ENCODE results near the gene AURKAIP1.
"Not testable (repeated sequence)": the region's sequence is repeated elsewhere in the genome, so short reads cannot be mapped to it uniquely, and the experiment has no call there.

The AURKAIP1 gene

GRCh38 chr1:1385931-1386330 lies 10.9 kb upstream of the AURKAIP1 start:
- DNase-seq (ENCODE audit: low spot score), result no peak

DNA sequence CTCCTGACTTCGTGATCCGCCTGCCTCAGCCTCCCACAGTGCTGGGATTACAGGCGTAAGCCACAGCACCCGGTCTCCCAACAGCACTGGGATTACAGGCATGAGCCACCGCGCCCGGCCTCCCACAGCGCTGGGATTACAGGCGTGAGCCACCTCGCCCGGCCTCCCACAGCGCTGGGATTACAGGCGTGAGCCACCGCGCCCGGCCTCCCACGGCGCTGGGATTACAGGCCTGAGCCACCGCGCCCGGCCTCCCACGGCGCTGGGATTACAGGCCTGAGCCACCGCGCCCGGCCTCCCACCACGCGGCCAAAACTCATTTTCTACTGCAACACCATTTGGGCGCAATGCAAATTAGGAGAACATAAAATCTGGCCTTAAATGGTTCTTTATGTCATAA lies 10.3 kb upstream of the AURKAIP1 start:
- not testable (repeated sequence) for DNase-seq (ENCODE audit: low spot score)

GRCh38 chr1:1381294-1381693 lies 6.3 kb upstream of the AURKAIP1 start:
- no peak for DNase-seq (ENCODE audit: low spot score)

- no peak for DNase-seq (ENCODE audit: low spot score)
Observed at GRCh38 chr1:1380860-1381259, 5.9 kb upstream of the AURKAIP1 start.

GRCh38 chr1:1377540-1378205 lies 2.7 kb upstream of the AURKAIP1 start:
- no peak for DNase-seq (ENCODE audit: low spot score)

GRCh38 chr1:1376551-1377226 lies 1.7 kb upstream of the AURKAIP1 start:
- no peak for DNase-seq (ENCODE audit: low spot score)

- no peak for DNase-seq (ENCODE audit: low spot score)
Observed at GRCh38 chr1:1374589-1374928, 448 bp downstream of the AURKAIP1 start.

- no peak for DNase-seq (ENCODE audit: low spot score)
Observed at GRCh38 chr1:1373815-1374588, 1.0 kb downstream of the AURKAIP1 start.

- no peak for DNase-seq (ENCODE audit: low spot score)
Observed at GRCh38 chr1:1373051-1373814, 1.8 kb downstream of the AURKAIP1 start.

DNA sequence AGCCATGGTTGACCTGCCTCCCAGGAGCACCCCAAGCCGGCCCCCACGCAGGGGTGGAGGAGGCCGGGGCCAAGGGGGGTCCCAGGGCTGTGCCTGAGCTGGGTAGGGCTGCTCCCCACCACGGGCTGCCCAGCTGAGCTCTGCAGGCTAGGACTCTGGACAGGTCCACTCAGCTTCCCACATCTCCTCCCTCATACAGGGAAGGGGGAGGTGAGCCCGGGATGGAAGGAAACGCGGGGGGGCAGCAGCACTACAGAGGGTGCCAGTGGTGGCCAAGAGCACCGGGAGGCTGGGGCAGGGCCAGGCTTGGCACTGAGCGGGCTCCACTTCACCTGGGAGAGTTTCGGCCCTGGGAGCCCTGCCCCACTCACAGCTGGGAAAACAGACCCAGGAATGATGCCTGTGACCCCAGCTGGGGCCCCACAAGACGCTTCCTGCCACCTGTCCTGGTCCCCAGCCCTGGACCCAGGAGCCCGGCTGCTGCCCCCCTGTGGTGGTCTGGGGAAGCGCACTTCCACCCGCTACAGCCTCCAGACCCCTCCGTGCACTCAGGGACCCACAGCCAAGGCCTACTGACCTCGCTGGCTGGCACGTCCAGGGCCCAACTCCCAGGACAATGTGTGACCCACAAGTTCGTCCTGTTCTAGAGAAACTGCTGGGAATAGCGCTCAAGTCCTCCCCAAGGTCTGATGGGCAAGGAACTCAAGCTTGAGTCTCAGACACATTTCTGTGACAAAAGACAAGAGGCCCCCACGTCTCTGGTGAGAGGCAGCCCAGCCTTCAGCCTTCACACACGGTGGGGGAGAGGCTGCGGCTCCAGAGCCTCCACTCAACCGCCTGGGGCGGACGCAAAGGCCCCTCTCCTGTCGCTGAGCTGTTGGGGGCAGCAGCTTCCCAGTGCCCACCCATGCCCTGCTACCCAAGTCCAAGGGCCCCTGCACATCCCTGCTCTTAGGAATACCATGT lies 3.0 kb downstream of the AURKAIP1 start:
- DNase-seq (ENCODE audit: low spot score), result peak; percentile 85

GRCh38 chr1:1371364-1371745 lies 3.7 kb downstream of the AURKAIP1 start:
- DNase-seq (ENCODE audit: low spot score), result no peak

DNA sequence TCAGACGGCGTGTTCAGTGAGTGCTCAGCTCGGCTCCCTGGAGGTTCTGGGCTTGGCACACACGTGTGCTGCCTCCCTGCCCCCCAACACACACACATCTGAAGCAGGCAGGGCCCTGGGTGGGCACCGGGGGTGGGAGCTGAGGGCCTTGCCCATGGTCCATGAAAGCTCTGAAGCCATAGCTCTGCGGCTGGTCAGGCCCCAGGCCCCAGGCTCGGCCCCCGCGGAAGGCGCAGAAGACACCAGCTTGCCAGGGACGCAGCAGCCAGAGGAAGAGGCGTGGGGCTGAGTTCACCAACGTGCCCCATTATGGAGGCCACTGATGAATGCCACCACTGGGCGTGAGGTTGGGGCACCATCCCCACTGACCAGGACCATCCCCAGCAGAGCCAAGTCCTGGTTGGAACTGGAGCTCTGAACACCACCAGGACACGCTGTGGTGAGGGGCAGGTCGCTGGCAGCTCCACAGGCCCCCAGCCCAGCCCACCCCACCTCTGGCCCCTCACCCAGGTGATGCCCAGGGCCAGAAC lies 4.2 kb downstream of the AURKAIP1 start:
- DNase-seq (ENCODE audit: low spot score), result no peak

DNA sequence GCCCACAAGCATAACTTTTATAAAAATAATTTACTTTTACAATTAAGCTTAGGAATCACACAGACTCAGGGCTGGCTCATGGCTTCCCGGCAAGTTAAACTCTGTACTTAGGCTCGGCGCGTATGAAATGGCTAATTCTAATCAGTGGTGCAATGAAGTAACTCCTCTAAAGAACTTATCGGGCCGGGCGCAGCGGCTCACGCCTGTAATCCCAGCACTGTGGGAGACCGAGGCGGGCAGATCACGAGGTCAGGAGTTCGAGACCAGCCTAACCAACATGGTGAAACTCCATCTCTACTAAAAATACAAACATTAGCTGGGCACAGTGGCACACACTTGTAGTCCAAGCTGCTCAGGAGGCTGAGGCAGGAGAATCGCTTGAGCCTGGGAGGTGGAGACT lies 4.9 kb downstream of the AURKAIP1 start:
- DNase-seq (ENCODE audit: low spot score), result not testable (repeated sequence)

DNA sequence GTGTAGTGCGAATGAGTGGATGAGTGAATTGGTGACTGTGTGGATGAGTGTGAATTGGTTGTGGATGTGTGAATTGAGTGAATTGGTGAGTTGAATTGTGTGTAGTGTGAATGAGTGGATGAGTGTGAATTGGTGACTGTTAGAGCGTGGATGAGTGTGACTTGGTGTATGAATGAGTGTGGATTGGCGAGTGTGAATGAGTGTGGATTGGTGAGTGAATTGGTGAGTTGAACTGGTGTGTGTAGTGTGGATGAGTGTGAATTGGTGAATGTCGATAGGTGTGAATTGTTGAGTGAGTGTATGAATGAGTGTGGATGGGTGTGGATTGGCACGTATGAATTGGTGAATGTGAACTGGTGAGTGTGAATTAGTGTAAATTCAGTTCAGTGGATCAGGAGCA lies 7.7 kb downstream of the AURKAIP1 start:
- no peak for DNase-seq (ENCODE audit: low spot score)

DNA sequence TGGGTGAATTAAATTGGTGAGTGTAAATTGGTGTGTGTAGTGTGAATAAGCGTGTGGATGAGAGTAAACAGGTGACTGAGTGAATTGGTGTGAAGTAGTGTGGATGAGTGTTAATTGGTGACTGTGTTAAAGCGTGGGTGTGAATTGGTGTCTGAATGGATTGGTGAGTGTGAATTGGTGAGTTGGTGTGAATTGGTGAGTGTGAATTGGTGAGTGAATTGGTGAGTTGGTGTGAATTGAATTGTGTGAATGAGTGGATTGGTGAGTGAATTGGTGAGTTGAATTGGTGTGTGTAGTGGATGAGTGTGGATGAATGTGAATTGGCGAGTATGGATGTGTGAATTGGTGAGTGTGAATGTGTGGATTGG lies 8.3 kb downstream of the AURKAIP1 start:
- DNase-seq (ENCODE audit: low spot score), result no peak

- DNase-seq (ENCODE audit: low spot score), result no peak
Observed at GRCh38 chr1:1365875-1366698, 8.9 kb downstream of the AURKAIP1 start.

DNA sequence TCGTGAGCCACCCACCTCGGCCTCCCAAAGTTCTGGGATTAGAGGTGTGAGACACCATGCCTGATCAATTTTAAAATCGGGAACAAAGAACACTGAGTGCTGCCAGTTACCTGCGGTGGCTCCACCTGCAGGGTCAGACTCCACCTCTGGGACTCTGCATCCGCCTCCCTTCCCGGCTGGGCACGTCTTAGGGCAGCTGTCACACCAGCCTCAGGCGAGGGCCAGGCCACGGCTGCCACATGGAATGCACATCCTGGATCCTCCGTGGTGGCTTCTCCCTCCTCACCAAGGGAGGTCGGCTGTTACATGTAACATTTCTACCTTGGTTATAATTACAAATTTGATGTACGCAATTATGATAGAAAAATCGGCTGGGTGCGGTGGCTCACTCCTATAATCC lies 10.7 kb downstream of the AURKAIP1 start:
- no peak for DNase-seq (ENCODE audit: low spot score)

DNA sequence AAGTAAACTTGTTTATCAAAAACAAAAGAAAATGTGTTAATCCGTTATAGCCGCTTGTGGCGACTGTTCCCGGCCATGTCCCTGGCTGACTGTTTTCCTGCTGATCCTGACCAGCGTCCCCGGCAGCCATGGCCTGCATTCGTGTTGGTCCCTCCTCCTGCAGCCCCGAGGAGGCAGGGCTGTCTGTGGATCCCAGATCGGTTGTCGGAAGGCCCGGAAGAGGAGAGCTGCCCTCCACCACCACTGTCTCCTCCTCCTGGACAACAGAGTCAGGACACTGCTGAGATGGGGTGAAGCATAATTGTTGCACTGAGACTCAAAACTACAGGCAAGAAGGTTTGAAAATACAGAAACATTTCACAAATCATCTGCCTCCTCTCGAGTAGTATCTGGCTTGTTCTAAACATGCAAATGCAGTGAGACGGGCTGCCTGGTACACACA lies 13.0 kb downstream of the AURKAIP1 start:
- DNase-seq (ENCODE audit: low spot score), result no peak

DNA sequence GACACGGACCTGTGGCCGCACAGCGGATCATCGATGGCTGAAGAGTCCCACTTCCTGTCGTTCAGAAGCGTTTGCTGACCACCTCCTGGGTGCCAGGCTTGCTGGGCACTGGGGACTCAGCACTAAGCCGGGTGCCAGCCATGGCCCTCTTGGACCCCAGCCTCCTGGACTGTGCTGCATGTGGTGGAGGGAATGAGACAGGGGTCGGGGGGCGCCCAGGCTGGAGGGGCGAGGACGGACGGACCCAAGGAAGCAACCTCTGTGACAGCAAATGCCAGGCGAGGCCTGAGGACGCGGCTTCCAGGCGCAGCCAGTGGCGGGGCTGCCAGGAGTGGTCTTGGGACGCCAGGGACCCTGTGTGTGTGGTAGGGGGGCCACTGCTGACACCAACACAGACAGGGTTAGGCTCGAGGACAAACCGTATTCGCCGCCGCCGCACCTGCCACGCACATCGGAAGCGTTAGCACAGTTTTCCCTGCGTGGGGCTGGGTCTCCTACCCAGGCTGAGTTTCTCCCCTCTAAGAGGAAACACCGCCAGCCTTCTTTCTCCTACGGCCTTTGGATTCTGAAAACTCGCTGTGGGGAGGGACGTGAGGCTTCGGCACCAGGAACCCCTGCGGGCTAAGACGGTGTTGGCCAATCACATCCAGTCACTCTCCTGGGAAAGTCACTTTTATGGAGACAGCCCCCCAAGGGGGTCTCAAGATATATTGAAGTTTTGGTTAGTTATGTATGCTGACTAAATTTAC lies 13.6 kb downstream of the AURKAIP1 start:
- DNase-seq (ENCODE audit: low spot score), result no peak
